Medulla oblongata (tissue), 1 donor: ENCODE measurements around the gene TANGO2.

Experiments used
- DNase-seq: peaks from one replicate; pipeline ENCODE4 v3.0.0-alpha.2; 2015; ENCODE audit errors: extremely low spot score

Gene TANGO2

DNA sequence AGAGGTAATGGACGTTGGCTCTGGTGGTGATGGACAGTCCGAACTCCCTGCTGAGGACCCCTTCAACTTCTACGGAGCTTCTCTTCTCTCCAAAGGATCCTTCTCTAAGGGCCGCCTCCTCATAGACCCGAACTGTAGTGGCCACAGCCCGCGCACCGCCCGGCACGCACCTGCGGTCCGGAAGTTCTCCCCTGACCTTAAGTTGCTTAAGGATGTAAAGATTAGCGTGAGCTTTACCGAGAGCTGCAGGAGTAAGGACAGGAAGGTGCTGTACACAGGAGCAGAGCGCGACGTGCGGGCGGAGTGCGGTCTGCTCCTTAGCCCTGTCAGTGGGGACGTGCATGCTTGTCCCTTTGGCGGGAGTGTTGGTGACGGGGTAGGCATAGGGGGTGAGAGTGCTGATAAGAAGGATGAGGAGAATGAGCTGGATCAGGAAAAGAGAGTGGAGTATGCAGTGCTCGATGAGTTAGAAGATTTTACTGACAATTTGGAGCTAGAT is 65.2 kb downstream of the TANGO2 start:
- no peak for DNase-seq

DNA sequence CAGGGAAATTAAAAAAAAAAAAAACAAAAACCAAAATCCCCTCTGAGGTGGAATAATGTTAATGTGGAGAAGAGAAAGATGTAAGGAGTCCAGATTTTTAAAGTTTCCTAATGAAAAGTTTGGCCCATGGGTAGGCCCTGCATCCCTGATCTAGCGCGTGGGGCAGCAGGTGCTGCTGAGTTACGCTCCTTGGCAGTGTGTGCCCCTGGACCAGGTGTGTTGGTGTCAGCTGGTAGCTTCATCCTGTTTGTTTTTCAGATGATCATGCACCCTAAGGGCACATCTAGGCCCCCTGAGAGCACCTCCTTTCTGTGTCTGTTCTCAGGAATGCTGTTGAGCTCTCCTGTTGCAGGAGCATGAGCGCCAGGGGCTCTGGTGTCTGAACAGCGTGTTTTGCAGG is 65.9 kb downstream of the TANGO2 start:
- DNase-seq: no peak

DNA sequence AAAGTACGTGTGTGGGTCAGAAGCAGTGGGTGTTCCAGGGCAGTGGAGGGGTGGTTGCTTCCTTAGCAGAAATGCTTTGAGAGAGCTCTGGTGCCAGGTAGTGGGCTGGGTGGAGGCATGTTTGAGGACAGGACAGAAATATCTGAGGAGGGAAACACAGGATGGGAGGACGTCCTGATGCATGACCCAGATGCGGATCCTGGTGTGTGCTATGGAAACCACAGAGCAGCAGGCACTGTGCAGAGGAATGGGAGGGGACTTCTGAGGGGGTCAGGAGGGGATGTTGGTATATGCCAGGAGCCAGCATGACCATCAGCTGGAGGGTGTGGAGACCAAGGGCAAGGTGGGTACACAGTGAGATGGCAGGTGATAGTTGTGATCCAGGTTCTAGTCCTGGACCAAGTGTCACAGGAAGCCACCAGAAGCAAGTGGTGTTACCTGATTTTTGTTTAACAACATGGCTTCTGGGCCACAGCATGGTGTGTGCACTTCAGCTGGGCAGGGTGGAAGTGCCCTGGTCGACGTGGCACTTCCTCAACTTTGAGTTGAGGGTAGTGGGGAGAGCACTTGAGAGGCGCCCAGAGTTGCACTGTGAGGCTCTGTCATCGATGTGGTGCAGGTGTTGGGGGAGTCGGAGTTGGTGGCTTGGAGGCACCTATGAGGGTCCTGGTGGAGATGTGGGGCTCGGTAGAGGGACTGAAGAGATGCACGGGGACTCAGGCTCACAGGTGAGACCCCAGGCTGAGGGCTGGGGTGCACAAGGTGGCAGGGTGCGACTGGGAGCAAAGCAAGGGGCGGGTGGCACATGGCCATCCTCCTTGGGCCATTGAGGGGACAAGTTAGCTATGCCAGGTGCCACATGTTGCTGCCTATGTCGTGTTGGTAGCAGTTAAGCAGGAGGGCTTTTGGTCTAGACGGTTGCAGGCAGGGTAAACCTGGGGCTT is 66.7 kb downstream of the TANGO2 start:
- DNase-seq: no peak

DNA sequence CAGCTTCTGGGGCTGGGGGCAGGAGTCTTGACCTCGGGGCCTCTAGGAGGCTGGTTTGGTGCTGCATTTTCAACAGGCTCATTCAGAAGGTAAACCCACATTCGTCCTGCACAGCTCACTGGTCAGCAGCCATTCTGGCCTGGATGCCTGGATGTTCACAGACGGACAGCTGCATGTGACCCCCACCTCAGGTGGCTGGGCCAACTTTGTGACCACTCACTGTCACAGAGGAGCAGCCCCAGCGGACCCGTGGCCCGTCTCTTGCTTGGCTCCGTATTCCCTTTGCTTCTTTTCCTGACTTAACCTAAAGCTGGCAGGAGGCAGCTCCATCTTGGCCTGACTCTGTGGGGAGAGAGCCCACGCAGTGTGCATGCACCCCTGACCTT is 67.3 kb downstream of the TANGO2 start:
- no peak for DNase-seq

DNA sequence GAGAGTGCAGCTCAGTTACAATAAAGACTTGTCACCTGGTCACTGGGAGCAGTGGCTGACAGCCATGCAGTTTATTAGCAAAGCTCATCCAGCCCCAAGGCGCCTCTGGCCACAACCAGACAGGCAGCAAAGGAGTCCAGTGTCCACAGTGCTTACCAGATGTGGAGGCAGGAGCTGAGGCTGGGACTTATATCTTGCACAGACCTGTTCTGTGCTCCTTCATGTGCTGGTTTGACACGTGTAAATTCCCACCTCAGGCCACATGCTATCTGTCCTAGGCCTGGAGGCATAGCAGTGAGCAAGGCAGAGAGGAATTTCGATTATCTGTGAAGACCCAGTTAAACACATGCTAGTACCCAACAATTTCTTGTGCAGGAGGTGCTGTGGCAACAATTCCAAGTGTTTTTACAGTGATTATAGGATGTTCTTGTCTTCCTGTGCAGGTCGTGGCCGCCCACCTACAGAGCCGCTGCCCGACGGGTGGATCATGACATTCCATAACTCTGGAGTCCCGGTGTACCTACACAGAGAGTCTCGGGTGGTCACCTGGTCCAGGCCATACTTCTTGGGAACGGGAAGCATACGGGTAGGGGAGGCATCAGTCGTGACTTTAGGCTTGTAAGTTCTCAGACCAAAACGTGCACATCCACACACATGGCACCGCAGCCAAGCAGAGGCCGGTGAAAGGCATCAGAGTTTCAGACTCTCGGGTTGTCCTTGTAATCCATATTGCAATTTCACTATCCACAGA is 68.5 kb downstream of the TANGO2 start:
- DNase-seq: peak; percentile 26

DNA sequence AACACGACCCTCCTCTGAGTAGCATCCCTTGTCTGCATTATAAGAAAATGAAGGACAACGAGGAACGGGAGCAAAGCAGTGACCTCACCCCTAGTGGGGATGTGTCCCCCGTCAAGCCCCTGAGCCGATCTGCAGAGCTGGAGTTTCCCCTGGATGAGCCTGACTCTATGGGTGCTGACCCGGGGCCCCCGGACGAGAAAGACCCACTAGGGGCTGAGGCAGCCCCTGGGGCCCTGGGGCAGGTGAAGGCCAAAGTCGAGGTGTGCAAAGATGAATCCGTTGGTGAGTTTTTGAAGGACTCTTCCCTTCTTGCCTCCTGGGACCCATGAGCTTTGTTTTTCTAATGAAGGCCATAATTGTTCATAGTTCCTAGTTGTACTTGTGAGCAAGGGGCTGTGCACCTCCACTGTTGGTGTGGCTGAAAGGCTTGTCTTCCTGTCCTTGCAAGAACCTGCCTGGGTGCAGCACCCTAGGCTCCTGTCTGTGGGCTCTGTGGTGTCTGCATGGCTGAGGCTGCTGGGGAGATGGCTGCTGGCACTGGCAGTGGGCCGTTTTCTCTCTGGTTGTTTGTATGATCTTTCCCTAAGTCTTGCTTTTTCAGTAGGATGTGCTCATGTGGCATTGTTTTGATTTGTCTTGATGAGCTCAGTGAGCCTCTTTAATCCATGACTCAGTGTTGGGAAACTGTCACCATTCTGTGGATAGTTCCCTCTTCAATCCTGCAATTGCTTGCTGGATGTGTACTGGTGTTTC is 69.2 kb downstream of the TANGO2 start:
- DNase-seq: no peak

DNA sequence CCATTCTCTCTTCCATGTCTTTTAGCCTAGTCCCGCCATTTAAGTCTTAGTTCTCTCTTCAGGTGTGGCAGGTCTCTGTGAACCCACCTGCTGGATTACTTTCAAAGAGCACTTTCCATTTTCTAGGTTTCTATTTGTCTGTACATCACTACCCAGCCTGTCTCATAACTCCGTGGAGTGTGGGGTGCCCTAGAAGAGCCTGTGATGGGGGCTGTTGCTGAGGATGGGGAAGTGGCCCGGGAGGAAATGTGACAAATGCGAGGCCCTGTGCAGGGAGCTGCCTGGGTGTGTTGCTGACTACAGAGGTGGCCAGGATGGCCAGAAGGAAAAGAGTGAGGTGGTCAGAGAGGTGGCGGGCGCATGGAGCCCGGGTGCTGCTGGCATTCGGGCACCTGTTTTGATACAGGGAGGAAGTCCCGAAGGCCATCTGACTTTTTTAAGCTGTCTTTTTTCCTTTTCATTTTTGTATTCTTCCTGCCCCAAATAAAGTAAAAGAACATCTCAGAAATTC is 69.9 kb downstream of the TANGO2 start:
- no peak for DNase-seq

DNA sequence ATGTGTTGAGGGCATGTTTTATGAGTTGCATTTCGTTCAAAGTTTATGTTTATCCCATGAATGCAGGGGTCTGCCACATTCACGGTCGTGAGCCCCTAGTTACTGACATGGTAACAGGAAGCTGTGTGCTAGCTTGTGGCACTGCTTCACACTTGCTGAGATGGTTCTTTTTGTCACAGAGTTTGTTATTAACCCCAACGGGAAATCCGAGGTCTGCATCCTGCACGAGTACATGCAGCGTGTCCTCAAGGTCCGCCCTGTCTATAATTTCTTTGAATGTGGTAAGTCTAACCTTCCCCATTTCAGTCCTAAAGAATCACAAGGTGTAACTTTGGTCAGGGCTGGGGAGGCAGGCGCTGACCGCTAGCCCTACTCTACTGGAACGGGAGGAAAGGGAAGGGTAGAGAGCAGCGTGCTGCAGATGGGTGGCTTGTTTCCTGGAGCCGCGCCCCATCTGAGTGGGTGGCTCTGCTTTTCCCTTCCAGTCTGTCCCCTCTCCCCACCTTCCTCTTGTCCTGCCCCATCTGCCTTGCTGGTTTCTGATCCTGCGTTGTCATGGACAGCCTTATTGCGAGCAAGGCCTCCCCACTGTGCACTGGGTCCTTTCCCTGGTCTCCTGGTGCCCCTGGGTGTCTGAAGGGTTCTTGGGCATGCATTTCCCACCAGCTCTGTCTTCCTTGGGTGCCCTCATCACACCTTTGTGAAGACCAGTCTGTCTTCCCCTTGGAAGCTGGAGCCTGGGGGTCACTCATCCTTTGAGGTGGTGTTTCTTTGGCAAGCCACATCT is 71.0 kb downstream of the TANGO2 start:
- DNase-seq: no peak

DNA sequence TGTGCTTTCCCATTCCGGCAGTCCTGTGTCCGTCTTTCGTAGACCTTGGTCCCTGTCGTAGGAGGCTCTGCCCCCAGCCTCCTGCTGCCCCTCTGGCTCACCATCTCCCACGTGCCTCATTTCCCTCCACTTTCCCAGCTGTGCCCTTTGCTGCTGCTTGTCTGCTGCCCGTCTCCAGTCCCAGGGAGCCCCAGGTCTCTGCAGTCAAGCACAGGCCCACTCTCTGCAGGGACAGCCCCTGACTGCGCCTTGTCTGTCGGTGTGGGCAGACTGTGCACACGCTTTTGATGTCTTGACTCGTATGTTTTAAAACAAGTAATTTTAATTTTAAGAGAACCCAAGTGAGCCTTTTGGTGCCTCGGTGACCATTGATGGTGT is 71.6 kb downstream of the TANGO2 start:
- no peak for DNase-seq

DNA sequence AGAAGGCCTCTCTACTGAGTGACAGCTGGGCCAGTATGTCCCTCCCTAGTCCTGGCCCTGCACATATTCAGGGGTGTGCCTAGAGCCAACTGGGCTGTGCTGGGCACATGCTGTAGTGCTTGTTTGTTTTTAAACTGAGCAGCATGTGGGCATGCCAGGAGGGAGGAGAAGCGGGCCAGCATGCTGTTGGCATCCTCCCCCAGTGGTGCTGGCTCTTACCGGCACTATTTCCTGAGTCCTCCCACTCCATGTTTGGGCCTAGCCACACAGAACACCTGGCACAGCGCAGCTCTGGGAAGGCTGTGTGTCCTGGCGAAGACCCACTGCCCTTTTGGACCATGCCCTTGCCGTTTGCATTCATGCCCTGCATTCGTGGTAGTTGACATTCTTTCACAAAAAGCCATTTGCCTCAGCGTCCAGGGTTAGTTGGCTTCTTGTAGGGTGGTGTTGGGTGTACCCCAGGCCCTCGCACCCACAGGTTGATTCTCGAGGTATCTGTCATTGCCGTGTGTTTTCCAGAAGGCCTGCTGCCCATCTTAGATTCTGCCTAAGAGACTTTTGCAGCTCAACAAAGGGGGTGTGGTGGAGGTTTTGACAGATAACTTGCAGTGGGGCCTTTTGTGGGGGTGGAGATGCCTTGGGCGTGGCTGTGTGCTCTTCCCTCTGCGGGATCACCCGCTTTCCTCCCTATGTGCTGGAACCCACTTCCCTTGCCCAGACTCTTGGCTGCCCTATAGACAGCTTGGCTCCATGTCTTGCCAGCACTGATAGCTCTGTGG is 72.7 kb downstream of the TANGO2 start:
- peak; percentile 65 for DNase-seq

DNA sequence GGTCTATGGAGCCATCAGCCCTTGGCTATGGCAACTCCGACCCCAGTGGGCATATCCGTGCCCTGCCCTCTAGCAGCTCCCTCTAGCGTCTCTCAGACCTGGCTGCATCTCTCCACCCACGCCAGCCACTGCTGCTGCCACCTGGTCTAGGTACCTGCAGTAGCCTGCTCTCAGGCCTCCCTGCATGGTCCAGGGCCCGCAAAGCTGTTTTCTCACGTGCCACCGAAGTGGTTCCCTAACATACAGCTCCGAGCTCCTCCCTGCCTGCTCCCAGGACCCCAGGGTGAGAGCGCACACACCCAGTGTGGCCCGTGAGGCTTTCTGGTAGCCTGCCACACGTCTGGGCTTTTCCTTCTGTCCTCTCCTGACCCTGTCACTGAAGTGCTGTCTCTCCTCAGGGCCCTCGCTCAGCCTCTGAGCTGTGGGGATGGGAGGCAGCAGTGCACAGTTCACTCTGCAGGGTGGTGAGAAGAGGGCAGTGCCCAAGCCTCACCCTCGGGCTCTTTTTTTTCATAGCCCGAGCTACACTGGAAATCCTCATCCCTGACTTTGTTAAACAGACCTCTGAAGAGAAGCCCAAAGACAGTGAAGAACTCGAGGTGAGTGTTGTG is 73.4 kb downstream of the TANGO2 start:
- DNase-seq: no peak

DNA sequence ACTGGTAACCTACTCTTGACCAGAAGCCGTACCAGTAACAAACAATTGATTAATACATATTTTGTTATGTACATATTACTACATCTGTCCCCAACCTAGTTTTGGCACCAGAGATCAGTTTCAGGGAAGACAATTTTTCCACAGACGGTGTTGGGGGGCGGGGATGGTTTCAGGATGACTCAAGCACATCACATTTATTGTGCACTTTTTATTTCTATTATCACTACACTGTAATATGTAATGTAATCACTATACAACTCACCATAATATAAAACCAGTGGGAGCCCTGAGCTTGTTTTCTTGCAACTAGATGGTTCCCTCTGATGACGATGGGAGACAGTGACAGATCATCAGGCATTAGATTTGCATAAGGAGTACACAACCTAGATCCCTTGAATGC is 74.6 kb downstream of the TANGO2 start:
- DNase-seq: no peak

DNA sequence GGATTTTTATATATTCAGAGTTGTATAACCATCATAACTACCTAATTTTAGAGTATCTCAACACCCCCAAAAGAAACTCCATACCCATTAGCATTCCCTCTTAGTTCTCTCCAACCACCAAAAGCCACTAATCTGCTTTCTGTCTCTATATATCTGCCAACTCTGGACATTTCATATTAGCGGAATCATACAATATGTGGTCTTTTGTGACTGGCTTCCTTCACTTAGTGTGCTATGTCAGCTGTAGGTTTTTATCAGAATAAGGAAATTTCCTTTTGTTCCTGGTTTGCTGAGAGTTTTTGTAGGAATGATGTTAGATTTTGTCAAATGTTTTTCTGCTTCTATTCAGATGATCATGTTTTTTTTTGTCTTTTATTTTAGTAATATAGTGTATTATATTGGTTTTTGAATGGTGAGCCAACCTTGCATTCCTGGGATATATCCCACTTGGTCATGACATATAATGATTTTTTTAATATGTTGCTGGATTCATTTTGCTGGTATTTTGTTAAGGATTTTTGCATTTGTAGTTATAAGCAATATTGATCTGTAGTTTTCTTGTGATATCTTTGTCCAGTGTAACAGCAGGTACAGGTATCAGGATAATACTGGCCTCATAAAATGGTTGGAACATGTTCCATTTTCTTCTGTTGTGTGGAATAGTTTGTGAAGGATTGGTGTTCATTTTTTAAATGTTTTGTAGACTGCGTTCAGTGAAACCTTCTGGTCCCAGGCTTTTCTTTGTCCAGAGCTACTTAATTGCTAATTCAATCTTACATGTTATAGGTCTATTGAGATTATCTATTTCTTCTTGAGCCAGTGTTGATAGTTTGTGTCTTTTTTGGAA is 75.9 kb downstream of the TANGO2 start:
- no peak for DNase-seq

DNA sequence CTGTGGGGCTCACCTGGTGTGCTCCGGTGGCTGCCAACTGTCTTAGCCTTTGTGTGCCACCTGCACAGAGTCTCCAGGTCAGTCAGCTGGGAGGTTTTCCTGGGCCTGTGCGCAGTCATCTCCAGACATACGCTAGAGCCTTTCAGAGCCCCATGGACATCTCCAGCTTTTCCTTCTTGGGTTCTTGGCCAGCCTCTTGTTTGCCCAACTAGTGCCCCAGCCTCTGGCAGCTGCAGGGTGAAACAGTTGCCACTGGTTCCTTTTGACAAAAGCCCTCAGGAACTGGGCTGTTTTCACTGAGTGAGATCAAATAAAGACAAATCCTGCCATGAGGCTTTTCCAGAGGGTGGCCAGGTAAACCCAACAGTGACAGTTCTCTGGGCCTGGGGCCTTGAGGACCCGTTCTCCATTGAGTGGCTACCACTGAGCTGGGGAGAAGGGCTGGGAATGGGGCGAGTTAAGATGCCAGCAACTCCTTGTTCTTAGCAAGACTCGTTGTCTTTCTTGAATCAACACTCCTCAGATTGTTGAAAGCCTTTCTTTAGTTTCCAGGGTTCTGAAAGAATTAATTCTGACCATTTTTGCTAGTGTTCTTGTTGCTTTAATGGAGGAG is 78.3 kb downstream of the TANGO2 start:
- DNase-seq: no peak

DNA sequence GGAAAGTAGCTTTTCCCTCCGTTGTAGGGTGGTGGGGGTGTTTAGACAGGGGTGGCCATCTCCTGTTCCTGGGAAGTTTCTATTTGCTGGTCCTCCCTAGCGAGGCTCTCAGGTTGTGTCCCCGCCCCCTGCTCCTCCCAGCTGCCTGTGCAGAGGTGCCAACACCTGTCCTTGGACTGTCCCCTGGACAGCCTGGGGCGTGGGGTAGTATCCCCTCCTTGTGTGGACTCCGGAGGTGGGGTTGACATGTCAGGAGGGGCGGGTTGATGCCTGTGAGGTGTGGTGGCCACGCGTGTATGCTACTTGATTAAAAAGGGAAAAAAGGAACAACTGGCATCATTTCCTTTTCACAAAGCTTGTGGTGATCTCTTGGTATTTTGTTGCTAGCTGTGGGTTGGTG is 80.7 kb downstream of the TANGO2 start:
- DNase-seq: no peak

DNA sequence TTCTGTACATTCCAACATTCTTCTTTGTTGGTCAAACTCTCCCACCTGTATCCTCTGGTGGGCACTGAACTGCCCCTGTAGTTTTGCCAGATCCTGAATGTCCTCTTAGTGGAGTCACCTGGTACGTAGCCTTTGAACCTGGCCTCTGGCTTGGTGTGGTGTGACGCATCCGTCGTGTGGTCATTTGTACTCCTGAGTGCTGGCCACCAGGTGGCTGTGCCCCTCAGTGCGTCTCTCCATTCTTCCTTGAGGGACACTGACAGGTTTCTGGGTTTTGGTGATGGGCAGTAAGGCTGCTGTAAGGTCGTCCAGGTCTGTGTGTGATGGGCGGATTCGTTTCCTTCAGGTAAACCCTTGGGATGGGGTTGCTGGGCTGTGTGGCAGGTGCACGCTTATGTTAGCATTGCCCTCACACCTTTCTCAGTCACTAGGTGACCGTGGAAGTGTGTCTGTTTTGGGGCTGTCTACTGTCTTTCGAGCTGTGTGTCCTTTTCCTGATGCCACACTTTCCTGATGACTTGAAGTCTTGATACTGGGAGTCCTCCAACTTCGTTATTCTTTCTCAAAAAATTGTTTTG is 81.4 kb downstream of the TANGO2 start:
- DNase-seq: no peak

DNA sequence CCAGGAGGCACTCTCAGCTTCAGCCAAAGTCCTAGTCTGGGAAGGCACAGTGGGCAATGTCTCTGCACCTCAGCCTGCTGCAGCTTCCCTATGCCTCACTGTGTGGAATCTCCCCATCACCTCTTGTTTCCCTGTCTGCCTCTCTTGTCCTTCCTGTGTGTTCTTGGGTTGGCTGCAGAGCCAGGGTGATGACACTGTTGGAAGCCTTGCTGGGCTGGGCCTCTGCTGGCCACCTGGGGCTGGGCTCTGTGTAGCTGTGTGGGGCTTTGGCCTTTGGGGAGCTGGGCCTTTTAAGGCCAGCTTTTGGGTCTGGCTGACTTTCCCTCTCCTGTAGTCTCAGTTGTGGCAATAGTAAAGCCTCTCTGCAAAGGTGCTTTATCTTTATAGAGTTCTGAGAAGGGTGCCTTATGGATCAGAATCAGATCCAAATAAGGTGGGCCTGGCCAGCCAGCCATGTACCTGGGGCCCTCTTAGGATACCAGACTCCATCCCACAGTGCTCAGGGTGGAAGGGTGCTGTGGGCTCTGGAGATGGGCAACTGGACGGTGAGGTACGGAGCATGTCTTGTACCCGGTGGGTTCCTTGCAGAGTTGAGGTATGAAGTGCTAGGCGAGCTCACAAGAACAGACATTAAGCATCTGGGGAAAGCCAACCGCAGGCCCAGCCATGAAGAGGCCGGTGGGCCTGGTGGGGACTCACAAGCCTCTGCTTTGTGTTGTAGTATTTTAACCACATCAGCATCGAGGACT is 84.7 kb downstream of the TANGO2 start:
- no peak for DNase-seq
